K562 (cell line): ENCODE results near the gene CEP95. TPM values are rescaled to one million over a fixed set of nuclear protein-coding genes. Genes with fewer than 3 reads are reported as not detected.

ENCODE experiments used
- CBFA2T3 ChIP-seq: fragments of 450-650 bp; IDR thresholded peaks from 2 replicates; pipeline ENCODE4 v1.6.1; 2017
- COPS2 ChIP-seq: fragments of 450-650 bp; conservative IDR thresholded peaks from 2 replicates; pipeline ENCODE4 v1.6.1; 2016; ENCODE audit warnings: mild to moderate bottlenecking, moderate library complexity
- CREM ChIP-seq: IDR thresholded peaks from 2 replicates; pipeline ENCODE4 v1.6.1; 2014; ENCODE audit warnings: antibody characterized with exemption, low read depth
- MBD1 ChIP-seq: fragments of 250-450 bp; sonication (Bioruptor Pico); IDR thresholded peaks from 2 replicates; pipeline ENCODE4 v1.8.0; 2022; ENCODE audit warnings: inconsistent platforms
- MGA ChIP-seq: fragments of 450-650 bp; IDR thresholded peaks from 2 replicates; pipeline ENCODE4 v1.6.1; 2016; ENCODE audit warnings: mild to moderate bottlenecking, moderate library complexity
- MYC ChIP-seq, 2 experiments: fragments of 250-450 bp in 1 of 2; sonication (Bioruptor Pico) in 1 of 2; IDR thresholded peaks; 2 replicates each; pipeline versions ENCODE4 v1.5.1 to v1.6.1; 2012 to 2021; ENCODE audit warnings: low read depth in 2 of 2, borderline replicate concordance in 1 of 2, improper control_type of control experiment in 1 of 2, low read length in 1 of 2, mild to moderate bottlenecking in 1 of 2, moderate library complexity in 1 of 2
- NELFE ChIP-seq: IDR thresholded peaks from 2 replicates; pipeline ENCODE4 v1.6.1; 2011; ENCODE audit warnings: mild to moderate bottlenecking; ENCODE audit not compliant: insufficient read depth, insufficient read length
- polyA plus RNA-seq, 8 experiments: library from polyadenylated mRNA; depleted of rRNA in 4 of 8; stranded (reverse) in 5 of 8; unstranded in 3 of 8; fragments of >200 nt; fragmentation: Nextera tagmentation in 2 of 8; fragmentation: Illumina TruSeq in 1 of 8; extraction: Ambion mirVana in 2 of 8; extraction: Trizol in 1 of 8; gene quantifications; 2 replicates each; pipeline versions ENCODE4 v1.2.1 to v1.2.3, GENCODE V29; 2011 to 2014; ENCODE audit warnings: inconsistent platforms in 1 of 8, missing spikeins in 1 of 8
- total RNA-seq, 7 experiments: library from RNA; depleted of rRNA in 6 of 7; stranded (reverse); fragments of >200 nt in 6 of 7; fragmentation: Illumina TruSeq in 2 of 7; extraction: Trizol in 2 of 7; gene quantifications; 2 replicates each; pipeline versions ENCODE4 v1.2.1 to v1.2.3, GENCODE V29; 2011 to 2021; ENCODE audit warnings: low replicate concordance in 1 of 7
- TF ChIP-seq, protein P1 (sequence below): fragments of 250-450 bp; sonication (Bioruptor Pico); IDR thresholded peaks from 2 replicates; pipeline ENCODE4 v1.9.0; 2021; ENCODE audit warnings: mild to moderate bottlenecking
- TF ChIP-seq, protein P2 (sequence below): fragments of 450-650 bp; IDR thresholded peaks from 2 replicates; pipeline ENCODE4 v1.6.1; 2017; ENCODE audit warnings: antibody characterized with exemption, mild to moderate bottlenecking

The CEP95 gene
- total and polyA plus RNA-seq, 9 of the 15 experiments (the other 6 are each of a cell fraction or from before 2014, with no cell fraction given) = 26.7 to 80.7 (median 56.9) TPM

DNA sequence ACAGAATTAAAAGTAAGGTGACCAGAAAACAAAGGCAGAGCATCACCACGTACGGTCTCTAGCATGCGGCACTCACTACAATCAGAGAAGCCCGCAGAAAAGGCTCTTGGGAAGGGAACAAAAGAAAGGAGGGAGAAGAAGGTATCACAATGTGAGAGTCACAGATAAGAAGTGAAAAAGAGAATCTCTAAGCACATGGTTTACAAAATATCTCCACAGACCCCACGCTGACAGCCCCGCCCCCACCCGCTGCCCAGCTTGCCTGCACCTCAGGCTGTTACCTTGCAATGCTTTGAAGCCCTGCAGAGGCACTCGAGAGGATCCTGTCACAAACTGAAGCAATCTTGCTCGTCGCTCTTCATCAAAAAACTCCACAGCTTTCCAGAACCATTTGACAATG, 40.5 kb downstream of the CEP95 start (continued):
- TF ChIP-seq MGA (peak; percentile 32; the same call in 1 of the 2 replicates), MYC (IDR thresholded peaks at IDR 0.05; ENCODE audit: low read depth, low read length) (peak; percentile 64), MYC (CRISPR knock-in tag; IDR thresholded peaks at IDR 0.05; ENCODE audit: borderline replicate concordance, low read depth) (no peak), NELFE (no peak), COPS2 (no peak), CBFA2T3 (peak; percentile 77), MBD1 (CRISPR knock-in tag) (no peak), CREM (no peak)
- TF ChIP-seq, protein P1, sequence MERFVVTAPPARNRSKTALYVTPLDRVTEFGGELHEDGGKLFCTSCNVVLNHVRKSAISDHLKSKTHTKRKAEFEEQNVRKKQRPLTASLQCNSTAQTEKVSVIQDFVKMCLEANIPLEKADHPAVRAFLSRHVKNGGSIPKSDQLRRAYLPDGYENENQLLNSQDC = no peak
- TF ChIP-seq, protein P2, sequence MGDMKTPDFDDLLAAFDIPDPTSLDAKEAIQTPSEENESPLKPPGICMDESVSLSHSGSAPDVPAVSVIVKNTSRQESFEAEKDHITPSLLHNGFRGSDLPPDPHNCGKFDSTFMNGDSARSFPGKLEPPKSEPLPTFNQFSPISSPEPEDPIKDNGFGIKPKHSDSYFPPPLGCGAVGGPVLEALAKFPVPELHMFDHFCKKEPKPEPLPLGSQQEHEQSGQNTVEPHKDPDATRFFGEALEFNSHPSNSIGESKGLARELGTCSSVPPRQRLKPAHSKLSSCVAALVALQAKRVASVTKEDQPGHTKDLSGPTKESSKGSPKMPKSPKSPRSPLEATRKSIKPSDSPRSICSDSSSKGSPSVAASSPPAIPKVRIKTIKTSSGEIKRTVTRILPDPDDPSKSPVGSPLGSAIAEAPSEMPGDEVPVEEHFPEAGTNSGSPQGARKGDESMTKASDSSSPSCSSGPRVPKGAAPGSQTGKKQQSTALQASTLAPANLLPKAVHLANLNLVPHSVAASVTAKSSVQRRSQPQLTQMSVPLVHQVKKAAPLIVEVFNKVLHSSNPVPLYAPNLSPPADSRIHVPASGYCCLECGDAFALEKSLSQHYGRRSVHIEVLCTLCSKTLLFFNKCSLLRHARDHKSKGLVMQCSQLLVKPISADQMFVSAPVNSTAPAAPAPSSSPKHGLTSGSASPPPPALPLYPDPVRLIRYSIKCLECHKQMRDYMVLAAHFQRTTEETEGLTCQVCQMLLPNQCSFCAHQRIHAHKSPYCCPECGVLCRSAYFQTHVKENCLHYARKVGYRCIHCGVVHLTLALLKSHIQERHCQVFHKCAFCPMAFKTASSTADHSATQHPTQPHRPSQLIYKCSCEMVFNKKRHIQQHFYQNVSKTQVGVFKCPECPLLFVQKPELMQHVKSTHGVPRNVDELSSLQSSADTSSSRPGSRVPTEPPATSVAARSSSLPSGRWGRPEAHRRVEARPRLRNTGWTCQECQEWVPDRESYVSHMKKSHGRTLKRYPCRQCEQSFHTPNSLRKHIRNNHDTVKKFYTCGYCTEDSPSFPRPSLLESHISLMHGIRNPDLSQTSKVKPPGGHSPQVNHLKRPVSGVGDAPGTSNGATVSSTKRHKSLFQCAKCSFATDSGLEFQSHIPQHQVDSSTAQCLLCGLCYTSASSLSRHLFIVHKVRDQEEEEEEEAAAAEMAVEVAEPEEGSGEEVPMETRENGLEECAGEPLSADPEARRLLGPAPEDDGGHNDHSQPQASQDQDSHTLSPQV = 0 out of 2 replicates have a peak, but pooled peaks have one; percentile 28
